ENCODE measurements around the gene IFIT1B. TPM values are rescaled to one million over a fixed set of nuclear protein-coding genes. Genes with fewer than 3 reads are reported as not detected.

IFIT1B gene
- total and polyA plus RNA-seq, 8 donors, result 0.92 TPM; not detected in 7

GRCh38 chr10:89339875-89340274 is 38.0 kb upstream of the IFIT1B start:
- H3K4me3 ChIP-seq, result no peak overlapping the region
- no peak overlapping the region for H3K27ac ChIP-seq
- 74 to 100% (median 91%) methylated on average over 3 to 4 of the region's 4 CpGs for WGBS, 5 donors
- DNase-seq, result no peak
- TF ChIP-seq CTCF (IDR thresholded peaks at IDR 0.05) (no peak), POLR2A (IDR thresholded peaks at IDR 0.05) (no peak), POLR2AphosphoS5 (IDR thresholded peaks at IDR 0.05) (no peak), EP300 (IDR thresholded peaks at IDR 0.05) (no peak)
- intact Hi-C loops (cut with DNase I; ENCODE audit: low total_unique reads), result no loop called here
- H3K9me3 ChIP-seq, result no peaks in the 10 kb centered on the region
- H3K36me3 ChIP-seq, result peaks cover 11 to 39% (median 26%) of the 10 kb centered on the region in 4 donors
- no peaks in the 10 kb centered on the region for H3K27me3 ChIP-seq
- peaks cover 0 to 6% (median 4%) of the 10 kb centered on the region in 4 donors for H3K4me1 ChIP-seq

GRCh38 chr10:89341649-89342048 is 36.2 kb upstream of the IFIT1B start:
- intact Hi-C loops (cut with DNase I; ENCODE audit: low total_unique reads), result no loop called here
- Histone ChIP-seq H3K4me3 (no peak overlapping the region), H3K27ac (no peak overlapping the region), H3K9me3 (no peaks in the 10 kb centered on the region), H3K4me1 (peaks cover 0 to 6% (median 2%) of the 10 kb centered on the region in 4 donors), H3K36me3 (peaks cover 11 to 39% (median 26%) of the 10 kb centered on the region in 4 donors), H3K27me3 (no peaks in the 10 kb centered on the region)
- no peak for TF ChIP-seq POLR2A (IDR thresholded peaks at IDR 0.05)
- no peak for TF ChIP-seq CTCF (IDR thresholded peaks at IDR 0.05)
- TF ChIP-seq POLR2AphosphoS5 (IDR thresholded peaks at IDR 0.05), result no peak
- no peak for TF ChIP-seq EP300 (IDR thresholded peaks at IDR 0.05)
- no peak for DNase-seq
- WGBS, 5 donors, result 92 to 97% (median 95%) methylated on average over 3 of the region's 3 CpGs

DNA sequence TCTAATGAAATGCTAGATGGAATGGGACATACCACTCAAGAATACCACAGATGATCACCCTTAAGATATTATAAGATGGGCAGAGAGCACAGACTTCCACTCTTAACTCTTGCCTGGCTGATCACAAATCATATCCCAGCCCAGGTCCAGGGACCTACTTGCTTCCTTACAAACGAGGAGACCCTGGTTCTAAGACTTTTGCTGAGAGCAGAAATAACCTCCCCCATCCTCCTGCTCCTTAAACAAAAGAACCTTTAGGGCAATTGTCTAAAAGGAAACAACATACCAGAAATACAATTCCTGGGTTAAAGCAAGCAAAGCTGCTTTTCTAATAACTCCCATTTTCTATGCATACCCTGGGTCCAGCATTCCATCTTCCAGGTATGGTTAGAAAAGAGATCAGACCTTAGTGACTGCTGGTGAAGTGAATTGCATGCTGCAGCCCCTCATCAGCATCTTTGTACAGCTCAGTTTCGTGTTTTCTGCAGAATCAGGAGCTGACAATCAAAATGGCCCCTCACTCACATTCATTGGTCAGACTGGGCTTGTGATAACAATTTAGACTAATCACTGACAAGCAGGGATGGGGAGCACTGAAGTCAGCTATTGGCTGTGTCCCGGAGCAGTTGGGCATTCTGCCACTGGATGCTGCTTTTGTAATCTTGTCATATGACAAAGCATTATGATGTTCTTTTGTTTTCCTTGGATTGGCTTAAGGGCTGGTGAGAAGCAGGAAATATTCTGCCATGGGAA is 35.5 kb upstream of the IFIT1B start:
- intact Hi-C loops (cut with DNase I; ENCODE audit: low total_unique reads), result no loop called here
- Histone ChIP-seq H3K4me1 (peaks cover 0 to 8% (median 4%) of the 10 kb centered on the region in 4 donors), H3K36me3 (peaks cover 11 to 36% (median 26%) of the 10 kb centered on the region in 4 donors), H3K4me3 (no peak overlapping the region), H3K27me3 (no peaks in the 10 kb centered on the region), H3K9me3 (no peaks in the 10 kb centered on the region), H3K27ac (no peak overlapping the region)
- WGBS, 5 donors, result 74 to 89% (median 81%) methylated on average over 3 of the region's 3 CpGs
- peak in 1 of 2 donors; percentile 72 for DNase-seq
- no peak for TF ChIP-seq CTCF (IDR thresholded peaks at IDR 0.05)
- TF ChIP-seq EP300 (IDR thresholded peaks at IDR 0.05), result no peak
- no peak for TF ChIP-seq POLR2A (IDR thresholded peaks at IDR 0.05)
- no peak for TF ChIP-seq POLR2AphosphoS5 (IDR thresholded peaks at IDR 0.05)

GRCh38 chr10:89343089-89343767 is 34.6 kb upstream of the IFIT1B start:
- DNase-seq, result no peak

More at GRCh38 chr10:89343089-89343767, 34.6 kb upstream of the IFIT1B start:
- Histone ChIP-seq H3K4me3 (no peak overlapping the region), H3K27me3 (no peaks in the 10 kb centered on the region), H3K9me3 (no peaks in the 10 kb centered on the region), H3K4me1 (peaks cover 0 to 8% (median 4%) of the 10 kb centered on the region in 4 donors), H3K27ac (no peak overlapping the region), H3K36me3 (peaks cover 11 to 28% (median 22%) of the 10 kb centered on the region in 4 donors)
- WGBS, 5 donors, result 88 to 96% (median 91%) methylated on average over 5 of the region's 5 CpGs
- TF ChIP-seq POLR2AphosphoS5 (IDR thresholded peaks at IDR 0.05) (no peak), CTCF (IDR thresholded peaks at IDR 0.05) (no peak), POLR2A (IDR thresholded peaks at IDR 0.05) (no peak), EP300 (IDR thresholded peaks at IDR 0.05) (no peak)
- intact Hi-C loops (cut with DNase I; ENCODE audit: low total_unique reads), result no loop called here
